GM12865 (cell line): ENCODE data around the gene INA.

Source experiments
- DNase-seq: peaks from one replicate; pipeline ENCODE4 v3.0.0; 2010; ENCODE audit warnings: low read depth
- H3K4me3 ChIP-seq: 2 replicates; pipeline ENCODE4 v1.5.1; 2011; ENCODE audit warnings: mild to moderate bottlenecking, low read depth, low read length, control low read depth
- CTCF ChIP-seq: IDR thresholded peaks from 2 replicates; pipeline ENCODE4 v1.5.1; 2011; ENCODE audit warnings: low read length, control low read depth, low read depth, inconsistent platforms; ENCODE audit not compliant: insufficient read depth; ENCODE audit errors: missing control alignments

Gene INA

DNA sequence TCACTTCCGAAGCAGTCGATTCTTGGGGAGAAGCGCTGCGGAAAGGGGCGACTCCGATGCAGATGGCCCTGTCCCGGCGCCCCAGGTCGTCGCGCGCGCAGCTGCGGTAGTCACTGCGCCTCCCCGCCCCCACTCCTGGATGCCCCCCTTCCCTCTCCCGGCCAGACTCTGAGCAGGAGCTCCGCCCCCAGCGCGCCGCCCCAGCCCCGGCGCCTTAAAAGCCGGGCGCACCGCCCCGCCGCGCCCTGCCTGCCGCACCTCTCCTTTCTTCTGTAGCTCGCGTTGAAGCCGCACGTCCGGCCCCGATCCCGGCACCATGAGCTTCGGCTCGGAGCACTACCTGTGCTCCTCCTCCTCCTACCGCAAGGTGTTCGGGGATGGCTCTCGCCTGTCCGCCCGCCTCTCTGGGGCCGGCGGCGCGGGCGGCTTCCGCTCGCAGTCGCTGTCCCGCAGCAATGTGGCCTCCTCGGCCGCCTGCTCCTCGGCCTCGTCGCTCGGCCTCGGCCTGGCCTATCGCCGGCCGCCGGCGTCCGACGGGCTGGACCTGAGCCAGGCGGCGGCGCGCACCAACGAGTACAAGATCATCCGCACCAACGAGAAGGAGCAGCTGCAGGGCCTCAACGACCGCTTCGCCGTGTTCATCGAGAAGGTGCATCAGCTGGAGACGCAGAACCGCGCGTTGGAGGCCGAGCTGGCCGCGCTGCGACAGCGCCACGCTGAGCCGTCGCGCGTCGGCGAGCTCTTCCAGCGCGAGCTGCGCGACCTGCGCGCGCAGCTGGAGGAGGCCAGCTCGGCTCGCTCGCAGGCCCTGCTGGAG is at the start of gene INA:
INA (plus strand) TSS at position 243 of the 817 bp plus-strand sequence; CDS start at position 317, 74 bp downstream.
- peak; percentile 37 for DNase-seq
- no peak within 1 kb of the TSS; the same call in 1 of the 2 replicates for H3K4me3 ChIP-seq
- no peak for TF ChIP-seq CTCF

DNA sequence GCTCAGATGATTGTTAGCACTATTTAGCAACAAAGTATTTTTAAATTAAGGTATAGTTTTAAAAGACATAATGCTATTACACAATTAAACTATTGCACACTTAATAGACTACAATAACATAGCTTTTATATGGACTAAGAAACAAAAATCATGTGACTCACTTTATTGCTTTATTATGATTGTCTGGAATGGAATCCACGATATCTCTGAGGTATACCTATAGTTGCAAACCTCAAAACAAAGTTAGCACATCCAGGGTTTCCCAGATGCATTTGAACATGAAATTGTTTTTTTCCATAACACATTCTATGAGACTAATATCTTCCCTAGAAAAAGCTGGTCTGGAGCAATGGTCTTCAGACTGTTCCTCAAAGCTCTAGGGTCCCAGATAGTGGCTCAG is 49.5 kb upstream of the INA start:
- TF ChIP-seq CTCF = no peak
- H3K4me3 ChIP-seq = no peak overlapping the region
- no peak for DNase-seq

DNA sequence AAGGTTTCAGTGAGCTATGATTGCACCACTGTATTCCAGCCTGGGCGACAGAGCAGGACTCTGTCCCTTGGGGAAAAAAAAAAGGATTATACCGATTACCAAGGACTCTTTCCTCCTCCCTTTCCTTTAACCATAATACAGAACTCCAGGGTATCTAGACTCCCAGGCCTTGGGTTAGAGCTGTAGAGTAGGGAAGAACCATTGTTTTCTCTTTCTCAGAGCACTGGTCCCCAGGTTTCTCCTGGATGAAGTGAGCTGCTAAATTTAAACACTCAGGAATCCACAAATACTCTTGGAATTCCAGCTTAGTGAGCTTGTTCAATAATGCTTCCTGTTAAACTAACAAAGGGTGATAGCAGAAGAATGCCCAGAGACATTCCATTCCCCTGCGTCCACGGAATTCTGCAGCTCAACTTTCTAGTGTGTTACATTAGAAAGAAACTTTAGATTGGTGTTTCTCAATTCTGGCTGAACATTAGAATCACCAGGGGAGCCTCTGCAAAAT is 45.8 kb upstream of the INA start:
- H3K4me3 ChIP-seq = no peak overlapping the region
- no peak for DNase-seq

DNA sequence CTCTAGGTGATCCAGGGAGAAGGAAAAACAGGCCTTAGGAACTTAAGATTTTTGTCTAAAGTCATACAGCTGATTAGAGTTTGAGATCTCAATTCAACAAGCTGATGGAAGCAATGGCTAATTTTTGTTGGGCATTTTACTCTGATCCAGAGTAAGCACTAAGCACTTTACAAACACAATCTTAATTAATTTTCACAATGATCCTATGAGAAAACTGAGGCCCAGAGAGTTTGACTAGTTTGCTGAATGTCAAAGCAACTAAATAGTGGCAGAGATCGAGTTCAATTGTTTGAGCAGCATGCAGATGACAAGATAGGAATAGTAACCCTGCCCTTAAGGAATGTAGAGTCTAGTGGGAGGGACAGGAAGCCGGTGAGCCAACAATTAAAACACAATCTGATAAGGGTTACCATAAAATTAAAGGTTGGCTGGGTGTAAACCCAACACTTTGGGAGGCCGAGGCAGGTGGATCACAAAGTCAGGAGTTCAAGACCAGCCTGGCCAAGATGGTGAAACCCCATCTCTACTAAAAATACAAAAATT is 44.7 kb upstream of the INA start:
- no peak for DNase-seq
- TF ChIP-seq CTCF = no peak
- no peak overlapping the region for H3K4me3 ChIP-seq

More for the DNA sequence above, 45.8 kb upstream of the INA start:
- TF ChIP-seq CTCF = no peak

- no peak overlapping the region for H3K4me3 ChIP-seq
- TF ChIP-seq CTCF = no peak
- no peak for DNase-seq
These were observed 44.0 kb upstream of the INA start for GRCh38 chr10:103232772-103233488.

GRCh38 chr10:103235775-103236174 is 41.2 kb upstream of the INA start:
- no peak for DNase-seq
- no peak overlapping the region for H3K4me3 ChIP-seq
- TF ChIP-seq CTCF = no peak
